ENCODE measurements around the gene CD3G.
"Not testable (repeated sequence)": the region's sequence is repeated elsewhere in the genome, so short reads cannot be mapped to it uniquely, and the experiment has no call there.

CD3G gene

DNA sequence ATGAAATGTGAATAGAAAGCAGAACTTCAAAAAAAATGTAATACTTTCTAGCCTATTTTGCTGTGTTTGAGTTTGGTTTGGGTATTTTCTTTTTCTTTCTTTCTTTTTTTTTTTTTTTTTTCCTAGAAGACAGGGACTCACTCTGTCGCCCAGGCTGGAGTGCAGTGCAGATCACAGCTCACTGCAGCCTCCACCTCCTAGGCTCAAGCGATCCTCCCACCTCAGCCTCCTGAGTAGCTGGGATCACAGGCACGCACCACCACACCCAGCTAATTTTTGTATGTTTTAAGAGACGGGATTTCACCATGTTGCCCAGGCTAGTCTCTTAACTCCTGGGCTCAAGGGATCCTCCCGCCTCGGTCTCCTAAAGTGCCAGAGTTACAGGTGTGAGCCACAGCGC, 58.5 kb downstream of the CD3G start:
- not testable (repeated sequence) for H2AFZ ChIP-seq (ENCODE audit: low read length, unreplicated experiment); H3K36me3 ChIP-seq (ENCODE audit: insufficient read depth, low read length); H3K27me3 ChIP-seq (ENCODE audit: insufficient read depth, low read length)
- peak overlapping the region; percentile 95 for H3K4me3 ChIP-seq (ENCODE audit: low read depth, low read length)
- peaks cover 26% of the 10 kb centered on the region for H3K4me1 ChIP-seq (ENCODE audit: control insufficient read depth, insufficient read depth, low read length, unreplicated experiment)
- peak overlapping the region; percentile 79 for H3K27ac ChIP-seq (ENCODE audit: low read depth, low read length)
- peaks cover 61% of the 10 kb centered on the region for H3K79me2 ChIP-seq (ENCODE audit: control insufficient read depth, insufficient read depth, low read length, unreplicated experiment)

All from ACC112 (cell line).